Neural cell (in vitro differentiated cells): Measurements from ENCODE around the gene SEL1L3. TPM values are rescaled to one million over a fixed set of nuclear protein-coding genes. Genes with fewer than 3 reads are reported as not detected.

Experiments used
- H2AFZ ChIP-seq: fragments of 200-600, 300-800 bp; sonication (generic), shearing (Covaris generic); 2 replicates; pipeline ENCODE4 v1.6.0; 2014; ENCODE audit warnings: low read depth, mild to moderate bottlenecking, antibody characterized with exemption, low read length, moderate library complexity
- H3F3A ChIP-seq: fragments of 200-600 bp; shearing (Covaris generic); 2 replicates; pipeline ENCODE4 v1.6.1; 2016; ENCODE audit warnings: mild to moderate bottlenecking, moderate library complexity, mixed read lengths, antibody characterized with exemption, low read length; ENCODE audit not compliant: insufficient read depth, poor library complexity, severe bottlenecking
- H3K27ac ChIP-seq: fragments of 200-600, 300-800 bp; sonication (generic), shearing (Covaris generic); 2 replicates; pipeline ENCODE4 v1.5.1; 2014; ENCODE audit warnings: mild to moderate bottlenecking, low read length, moderate library complexity
- H3K27me3 ChIP-seq: fragments of 300-800, 200-600 bp; sonication (generic), shearing (Covaris generic); 2 replicates; pipeline ENCODE4 v1.6.0; 2014; ENCODE audit warnings: mild to moderate bottlenecking, low read depth, low read length, moderate library complexity; ENCODE audit not compliant: insufficient read depth
- H3K36me3 ChIP-seq: fragments of 300-800, 200-600 bp; sonication (generic), shearing (Covaris generic); 2 replicates; pipeline ENCODE4 v1.5.1; 2014; ENCODE audit warnings: mild to moderate bottlenecking, antibody characterized with exemption, low read length, moderate library complexity; ENCODE audit not compliant: insufficient read depth
- H3K4me2 ChIP-seq: fragments of 300-800, 200-600 bp; sonication (generic), shearing (Covaris generic); 2 replicates; pipeline ENCODE4 v1.6.0; 2014; ENCODE audit warnings: mild to moderate bottlenecking, low read length
- H3K4me3 ChIP-seq: fragments of 300-800, 200-600 bp; sonication (generic), shearing (Covaris generic); 2 replicates; pipeline ENCODE4 v1.5.1; 2014; ENCODE audit warnings: mild to moderate bottlenecking, low read length, moderate library complexity
- H3K79me2 ChIP-seq: fragments of 200-600 bp; shearing (Covaris generic); replicated peaks from 2 replicates; pipeline ENCODE4 v1.6.0; 2014; ENCODE audit warnings: mild to moderate bottlenecking, low read length, moderate library complexity; ENCODE audit not compliant: insufficient read depth
- H3K9ac ChIP-seq: fragments of 300-800, 200-600 bp; sonication (generic), shearing (Covaris generic); 2 replicates; pipeline ENCODE4 v1.6.1; 2016; ENCODE audit warnings: mild to moderate bottlenecking, low read length, mixed read lengths
- H3K9me2 ChIP-seq: fragments of 200-600 bp; shearing (Covaris generic); 2 replicates; pipeline ENCODE4 v1.6.1; 2016; ENCODE audit warnings: mild to moderate bottlenecking, low read length, mixed read lengths; ENCODE audit not compliant: insufficient read depth
- H3K9me3 ChIP-seq: fragments of 200-600, 300-800 bp; sonication (generic), shearing (Covaris generic); 2 replicates; pipeline ENCODE4 v1.6.1; 2016; ENCODE audit warnings: mild to moderate bottlenecking, mixed run types, low read length, moderate library complexity, mixed read lengths
- H4K20me1 ChIP-seq: fragments of 200-600 bp; shearing (Covaris generic); 2 replicates; pipeline ENCODE4 v1.6.1; 2016; ENCODE audit warnings: mild to moderate bottlenecking, mixed run types; ENCODE audit not compliant: insufficient read depth
- CTCF ChIP-seq: fragments of 450-650 bp; IDR thresholded peaks from 2 replicates; pipeline ENCODE4 v1.5.1; 2014; ENCODE audit warnings: antibody characterized with exemption, mild to moderate bottlenecking, moderate library complexity; ENCODE audit not compliant: poor library complexity, severe bottlenecking
- EP300 ChIP-seq: fragments of 450-650 bp; conservative IDR thresholded peaks from 2 replicates; pipeline ENCODE4 v1.6.1; 2014; ENCODE audit warnings: antibody characterized with exemption, mild to moderate bottlenecking, moderate library complexity; ENCODE audit not compliant: poor library complexity, severe bottlenecking
- EZH2 ChIP-seq: fragments of 200-600, 300-800 bp; shearing (Covaris generic), sonication (generic); IDR thresholded peaks from 2 replicates; pipeline ENCODE4 v1.6.1; 2014; ENCODE audit warnings: antibody characterized with exemption, low read length, borderline replicate concordance, mild to moderate bottlenecking; ENCODE audit not compliant: insufficient read depth, poor library complexity, severe bottlenecking
- MXI1 ChIP-seq: fragments of 450-650 bp; conservative IDR thresholded peaks from 2 replicates; pipeline ENCODE4 v1.6.1; 2014; ENCODE audit warnings: antibody characterized with exemption, mild to moderate bottlenecking; ENCODE audit not compliant: poor library complexity, severe bottlenecking
- POLR2AphosphoS5 ChIP-seq: IDR thresholded peaks from 2 replicates; pipeline ENCODE4 v1.6.1; 2012
- RAD21 ChIP-seq: fragments of 450-650 bp; conservative IDR thresholded peaks from 2 replicates; pipeline ENCODE4 v1.6.1; 2014; ENCODE audit warnings: antibody characterized with exemption, mild to moderate bottlenecking, moderate library complexity
- REST ChIP-seq: IDR thresholded peaks from 2 replicates; pipeline ENCODE4 v1.6.1; 2012; ENCODE audit warnings: borderline replicate concordance
- SMC3 ChIP-seq: fragments of 450-650 bp; conservative IDR thresholded peaks from 2 replicates; pipeline ENCODE4 v1.6.1; 2014; ENCODE audit warnings: antibody characterized with exemption, mild to moderate bottlenecking, moderate library complexity; ENCODE audit not compliant: poor library complexity
- TAF1 ChIP-seq: IDR thresholded peaks from 2 replicates; pipeline ENCODE4 v1.6.1; 2012; ENCODE audit warnings: low read depth
- polyA plus RNA-seq: library from polyadenylated mRNA; depleted of rRNA; stranded (reverse); fragments of >200 nt; gene quantifications from 2 replicates; pipeline ENCODE4 v1.2.3, GENCODE V29; 2014

The SEL1L3 gene
- polyA plus RNA-seq, 1 donor from 2014 or later: 2.0 TPM

GRCh38 chr4:25845841-25846653 is 16.7 kb downstream of the SEL1L3 start:
- Histone ChIP-seq H3K79me2 (no peaks in the 10 kb centered on the region), H3K9me3 (no peaks in the 10 kb centered on the region), H3K27me3 (no peaks in the 10 kb centered on the region), H3K36me3 (no peaks in the 10 kb centered on the region), H2AFZ (no peak overlapping the region), H3K4me3 (no peak overlapping the region), H3F3A (no peaks in the 10 kb centered on the region), H3K9ac (no peak overlapping the region), H3K4me2 (no peak overlapping the region), H3K27ac (no peak overlapping the region), H3K9me2 (no peaks in the 10 kb centered on the region), H4K20me1 (no peaks in the 10 kb centered on the region)
- TF ChIP-seq RAD21 (no peak), EZH2 (no peak), REST (no peak), CTCF (no peak), TAF1 (no peak), EP300 (no peak), POLR2AphosphoS5 (no peak), MXI1 (no peak), SMC3 (no peak)

- H3K27me3 ChIP-seq: no peaks in the 10 kb centered on the region
- no peaks in the 10 kb centered on the region for H3F3A ChIP-seq
- H3K9me3 ChIP-seq: no peaks in the 10 kb centered on the region
- H2AFZ ChIP-seq: no peak overlapping the region
- no peak overlapping the region for H3K27ac ChIP-seq
- no peak overlapping the region for H3K4me3 ChIP-seq
- H3K9me2 ChIP-seq: no peaks in the 10 kb centered on the region
- no peak overlapping the region for H3K9ac ChIP-seq
- TF ChIP-seq TAF1 (no peak), REST (no peak), SMC3 (no peak), MXI1 (no peak), CTCF (no peak), EZH2 (no peak), POLR2AphosphoS5 (no peak), EP300 (no peak), RAD21 (no peak)
- no peaks in the 10 kb centered on the region for H4K20me1 ChIP-seq
- H3K36me3 ChIP-seq: no peaks in the 10 kb centered on the region
- H3K4me2 ChIP-seq: no peak overlapping the region
- H3K79me2 ChIP-seq: no peaks in the 10 kb centered on the region
These were observed 17.7 kb downstream of the SEL1L3 start for GRCh38 chr4:25844961-25845712.
